HG03060 (cell line): ENCODE results near the gene FARS2.

Experiments used
- ATAC-seq: cut with Tn5 transposase; IDR thresholded peaks from one replicate; pipeline ENCODE4 v1.9.1; 2021; ENCODE audit warnings: low read depth, moderate number of reproducible peaks; ENCODE audit not compliant: unreplicated experiment

The FARS2 gene

DNA sequence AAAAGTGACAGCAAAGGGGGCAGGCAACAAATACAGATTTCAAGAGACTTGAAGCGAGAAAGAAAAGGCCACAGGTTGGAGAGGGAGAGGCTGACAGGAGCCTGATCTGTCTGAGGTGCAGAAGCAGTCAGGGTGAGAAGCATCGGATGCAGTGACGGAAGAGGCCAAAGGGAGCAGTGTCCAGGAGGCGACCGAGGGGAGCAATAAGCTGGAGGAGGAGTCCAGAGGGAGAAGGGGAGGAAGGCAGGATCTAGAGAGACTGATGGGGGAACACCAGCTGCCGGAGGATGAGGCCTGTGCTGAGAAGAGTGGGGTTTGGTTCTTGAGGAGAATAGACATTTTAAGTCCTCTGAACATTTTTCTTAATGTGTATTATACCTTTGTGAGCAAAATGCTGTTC, 23.8 kb downstream of the FARS2 start:
- no peak for ATAC-seq

DNA sequence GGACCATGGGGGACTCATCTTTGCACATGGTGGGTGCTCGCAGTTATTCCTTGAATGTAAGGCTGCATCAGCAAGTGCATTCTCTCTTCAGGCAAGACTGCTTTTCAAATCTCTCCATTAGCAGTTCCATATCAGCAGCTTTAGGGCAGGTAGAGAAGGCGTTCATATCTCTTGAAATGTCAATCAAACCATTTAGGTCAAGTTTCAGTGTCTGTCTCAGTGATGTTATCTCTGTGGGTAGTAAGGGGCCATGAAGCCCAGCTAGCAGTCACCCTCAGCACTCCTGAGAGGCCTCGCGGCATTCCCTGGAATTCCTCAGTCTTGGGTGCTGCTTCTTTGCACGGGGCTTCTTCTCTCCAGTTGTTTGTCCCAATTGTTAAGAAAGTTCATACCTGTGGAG, 24.2 kb downstream of the FARS2 start:
- ATAC-seq, result no peak

DNA sequence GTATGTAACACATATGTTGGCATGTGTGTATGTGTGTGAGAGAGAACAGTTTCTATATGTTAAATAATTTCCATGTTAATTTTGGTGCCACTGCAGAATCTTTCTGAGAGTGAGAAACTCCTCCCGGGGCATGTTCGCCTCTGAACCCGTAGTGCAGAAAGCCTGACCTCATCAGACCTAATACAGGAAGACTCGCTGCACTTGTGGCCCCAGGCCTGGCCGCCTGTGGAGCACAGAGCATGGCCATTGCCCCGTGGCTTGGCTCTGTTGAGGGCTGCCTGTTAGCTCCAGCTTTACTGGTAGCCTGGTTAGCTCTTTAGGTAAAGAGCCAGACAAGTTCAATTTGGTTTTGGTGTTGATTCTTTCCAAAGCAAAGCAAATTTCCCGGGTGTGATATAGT, 25.5 kb downstream of the FARS2 start:
- ATAC-seq, result no peak

DNA sequence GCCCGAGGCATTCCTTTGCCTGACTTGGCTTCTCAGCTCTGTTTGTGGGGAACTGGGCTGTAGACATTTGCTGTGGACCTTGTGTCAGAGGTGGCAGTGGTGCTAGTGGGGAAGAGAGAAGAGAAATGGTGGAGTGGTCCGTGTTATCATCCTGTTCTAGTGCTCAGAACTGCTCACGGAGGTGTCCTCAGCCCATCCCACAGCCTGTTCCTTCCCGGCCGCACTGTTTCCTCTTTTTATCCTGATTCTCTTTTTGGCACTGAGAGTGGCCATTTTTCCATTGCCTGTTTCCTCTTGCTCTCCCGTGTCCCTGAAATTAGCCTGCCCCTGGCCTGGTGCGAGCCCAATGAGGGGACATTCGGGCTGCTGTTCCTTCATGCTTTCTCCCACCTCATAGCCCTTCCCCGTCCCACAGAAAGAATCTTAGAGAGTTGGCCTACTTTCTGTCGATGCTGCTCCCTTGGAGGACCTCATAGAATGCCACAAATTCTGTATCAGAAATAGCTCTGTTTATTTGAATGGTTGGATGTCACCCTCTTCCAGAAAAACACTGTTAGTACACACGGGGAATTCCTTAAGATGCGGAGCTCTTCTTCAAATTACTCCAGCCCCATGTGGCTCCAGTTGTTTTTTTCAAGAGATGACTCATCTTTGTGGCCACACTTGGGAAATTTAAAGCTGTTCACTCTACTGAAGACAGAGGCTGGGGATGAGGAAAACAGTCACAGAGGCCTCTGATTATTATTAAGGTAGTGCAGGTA, 26.1 kb downstream of the FARS2 start:
- ATAC-seq, result no peak

DNA sequence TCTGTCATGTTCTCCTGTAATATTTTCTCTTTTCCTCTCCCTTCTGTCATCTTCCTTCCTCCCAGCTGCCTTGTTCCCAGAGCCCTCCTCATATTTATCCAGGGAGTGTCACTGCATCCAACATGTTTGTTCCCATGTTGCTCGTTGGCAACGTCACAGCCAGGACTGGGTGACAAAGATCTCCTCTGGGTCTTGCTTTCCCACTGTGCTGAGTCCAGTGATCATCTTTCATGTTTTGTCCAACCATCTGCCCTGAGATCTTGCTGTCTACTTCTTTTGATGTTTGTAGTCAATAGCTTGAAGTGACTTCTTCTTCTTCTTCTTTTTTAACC, 26.6 kb downstream of the FARS2 start:
- no peak for ATAC-seq

DNA sequence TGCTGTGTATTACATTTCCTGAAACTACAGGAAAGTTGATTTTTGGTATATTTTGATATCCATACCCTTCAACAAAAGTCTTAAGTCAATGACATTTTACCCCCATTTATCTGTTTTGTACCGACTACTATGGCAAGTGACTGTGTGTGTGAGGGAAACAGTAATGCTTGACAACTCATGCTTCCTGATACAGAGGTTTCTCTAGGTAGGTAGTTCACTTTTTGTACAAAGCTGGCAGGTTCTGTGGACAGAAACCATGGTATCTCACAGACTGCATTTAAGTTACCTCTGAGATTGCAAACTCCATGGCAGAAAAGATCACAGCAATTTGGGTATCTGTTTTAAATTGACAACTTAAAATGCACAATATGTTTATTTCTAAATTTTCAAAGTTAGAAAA, 28.8 kb downstream of the FARS2 start:
- ATAC-seq, result no peak

DNA sequence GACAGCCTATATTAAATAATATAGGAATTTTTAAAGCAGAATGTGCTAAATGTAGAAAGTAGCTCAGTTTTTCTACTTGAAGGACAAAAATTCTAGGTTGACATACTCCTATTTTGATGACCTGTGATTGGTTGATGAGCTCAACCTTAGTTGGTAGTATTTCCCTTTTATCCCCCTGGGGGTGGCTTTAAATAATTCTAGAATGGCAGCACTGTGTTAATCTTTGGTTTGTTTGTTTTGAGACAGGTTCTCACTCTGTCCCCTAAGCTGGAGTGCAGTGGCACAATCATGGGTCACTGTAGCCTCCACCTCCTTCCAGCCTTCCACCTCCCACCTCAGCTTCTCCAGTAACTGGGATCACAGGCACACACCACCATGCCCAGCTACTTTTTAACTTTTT, 29.2 kb downstream of the FARS2 start:
- no peak for ATAC-seq

DNA sequence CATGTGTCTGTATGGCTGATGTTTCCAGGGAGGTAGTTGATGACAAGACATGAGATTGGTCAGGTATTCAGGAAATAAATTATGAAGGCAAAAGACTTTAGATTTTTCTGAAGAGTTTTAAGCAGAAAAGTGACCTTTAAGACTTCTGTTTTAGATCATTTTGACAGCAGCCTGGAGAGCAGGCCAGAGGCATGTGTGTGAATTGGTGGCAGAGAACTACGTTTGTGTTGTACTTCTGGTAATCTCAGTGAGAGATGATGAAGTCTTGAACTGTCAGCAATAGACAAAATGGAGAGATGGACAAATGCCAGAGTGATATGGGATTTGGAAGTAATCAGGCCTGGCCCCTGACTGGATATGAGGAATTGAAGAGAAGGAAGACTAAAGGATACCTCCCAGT, 30.8 kb downstream of the FARS2 start:
- ATAC-seq, result no peak

DNA sequence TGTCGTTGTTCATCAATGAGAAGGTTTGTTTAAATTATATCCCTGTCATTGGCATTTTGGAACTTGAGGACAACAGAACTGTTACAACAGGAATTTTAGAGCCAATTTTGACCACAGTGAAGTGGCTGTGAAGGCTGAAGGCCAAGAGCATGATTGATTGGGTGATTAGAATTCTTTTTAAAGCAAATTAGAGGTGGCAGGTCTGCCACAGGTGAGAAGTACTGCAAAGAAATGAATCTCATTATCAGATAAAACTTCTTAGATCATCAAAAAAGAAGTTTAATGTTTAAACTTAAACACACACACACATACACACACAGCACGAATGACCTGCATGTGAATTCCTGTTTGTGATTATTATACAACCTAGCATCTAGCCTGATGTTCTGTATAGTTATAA, 32.4 kb downstream of the FARS2 start:
- ATAC-seq, result no peak

DNA sequence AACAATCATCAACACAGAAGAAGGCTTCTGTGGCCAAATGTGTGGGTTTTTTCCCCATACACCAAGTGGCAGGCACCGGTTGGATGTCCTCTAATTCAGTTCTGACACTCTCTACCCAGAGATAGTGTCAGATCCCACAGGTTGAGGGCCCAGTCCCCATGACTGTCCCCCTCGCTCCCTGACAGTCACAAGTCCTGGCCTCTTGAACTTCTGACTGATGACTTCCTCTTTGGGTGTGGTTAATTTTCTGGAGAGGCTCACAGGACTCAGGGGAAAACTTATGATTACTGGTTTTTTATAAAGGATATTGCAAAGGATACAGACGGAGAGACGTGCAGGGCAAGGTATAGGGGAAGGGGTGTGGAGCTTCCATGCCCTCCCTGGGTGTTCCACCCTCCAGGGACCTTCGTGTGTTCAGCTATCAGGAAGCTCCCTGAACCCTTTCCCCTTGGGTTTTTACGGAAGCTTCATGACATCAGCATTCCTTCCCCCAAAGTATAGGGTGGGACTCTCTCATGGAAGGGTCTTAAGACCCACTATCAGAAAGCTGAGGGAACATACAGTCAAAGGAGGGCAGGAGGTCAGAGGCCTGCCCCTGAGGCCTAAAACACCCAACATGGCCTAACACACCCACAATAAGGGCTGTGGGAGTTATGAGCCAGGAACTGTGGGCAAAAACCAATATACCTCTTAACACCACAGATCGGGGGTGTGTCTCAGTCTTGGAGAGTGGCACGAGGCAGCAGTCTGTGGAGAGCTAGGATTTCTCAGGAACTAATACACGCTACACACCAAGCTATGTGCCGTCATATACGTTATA, 33.3 kb downstream of the FARS2 start:
- ATAC-seq, result no peak

DNA sequence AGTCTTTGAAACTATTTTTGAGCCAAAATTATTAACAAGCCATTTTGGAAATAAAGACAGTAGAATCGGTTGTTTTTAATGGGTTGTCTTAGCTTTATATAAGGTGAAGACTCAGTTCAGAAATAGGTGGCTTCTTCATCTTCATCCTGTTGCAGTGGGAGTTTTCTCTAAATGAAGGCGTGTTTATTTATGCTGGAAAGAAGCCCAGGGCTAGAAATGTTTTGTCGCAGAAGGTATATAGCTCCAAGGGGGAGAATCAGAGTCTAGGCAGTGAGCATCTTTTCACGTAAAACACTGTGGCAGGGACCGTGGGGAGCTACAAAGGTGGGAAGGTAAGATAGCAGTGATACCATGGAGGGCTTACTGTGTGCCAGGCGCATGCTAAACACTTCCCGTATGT, 34.3 kb downstream of the FARS2 start:
- no peak for ATAC-seq

DNA sequence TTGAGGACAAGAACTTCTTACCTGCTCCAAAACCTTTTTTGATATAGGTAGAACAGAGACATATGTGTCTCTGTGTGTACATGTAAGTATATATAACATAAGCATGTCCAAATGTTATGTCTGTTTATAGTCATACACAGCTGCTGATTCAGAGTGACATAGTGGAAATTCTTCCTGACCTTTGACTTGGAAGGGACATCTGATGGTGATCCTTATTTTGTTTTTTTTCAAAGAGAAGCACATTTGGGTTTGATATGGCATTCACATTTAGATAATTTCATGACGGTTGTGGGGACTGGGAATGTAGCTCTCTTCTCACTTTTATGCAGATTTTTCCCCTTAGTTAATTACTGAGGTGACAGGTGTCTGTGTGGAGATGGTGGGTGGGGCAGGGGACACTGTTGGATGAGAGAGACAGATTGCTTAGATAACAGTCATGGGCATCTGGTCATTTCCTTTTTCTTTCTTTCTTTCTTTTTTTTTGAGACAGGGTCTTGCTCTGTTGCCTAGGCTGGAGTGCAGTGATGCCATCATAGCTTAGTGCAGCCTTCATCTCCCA, 39.0 kb downstream of the FARS2 start:
- no peak for ATAC-seq

DNA sequence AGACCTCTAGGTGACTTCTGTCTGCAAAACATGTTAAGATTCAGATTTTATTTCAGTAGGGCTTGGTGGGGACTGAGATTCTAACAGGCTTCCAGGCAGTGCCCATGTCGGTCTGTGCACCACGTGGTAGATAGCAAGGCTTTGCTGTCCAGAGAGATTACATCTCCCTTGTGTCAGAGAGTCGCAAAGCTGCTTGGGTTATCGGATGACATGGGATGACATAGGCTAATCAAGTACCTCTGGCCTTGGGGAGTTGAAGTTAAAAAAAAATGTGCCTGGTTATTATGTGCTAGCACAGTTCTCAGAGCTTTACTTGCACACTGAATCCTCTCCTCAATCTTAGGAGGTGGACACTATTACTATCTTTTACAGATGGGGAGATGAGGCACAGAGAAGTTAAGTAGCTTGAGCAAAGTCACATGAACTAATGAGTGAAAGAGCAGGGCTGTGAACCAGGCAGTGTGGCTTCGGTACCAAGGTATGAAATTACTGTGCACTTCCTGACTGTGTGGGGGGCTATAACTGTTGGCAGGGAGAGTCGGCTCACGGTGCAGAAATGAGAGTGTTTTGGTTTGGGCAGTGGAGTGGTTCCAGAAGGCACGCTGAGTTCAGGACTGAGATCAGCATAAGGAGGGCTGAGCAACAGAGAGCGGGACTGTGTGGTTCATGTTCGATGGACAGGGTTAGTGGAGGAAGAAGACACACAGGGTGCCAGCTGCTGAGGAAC, 41.1 kb downstream of the FARS2 start:
- peak; percentile 60 for ATAC-seq

DNA sequence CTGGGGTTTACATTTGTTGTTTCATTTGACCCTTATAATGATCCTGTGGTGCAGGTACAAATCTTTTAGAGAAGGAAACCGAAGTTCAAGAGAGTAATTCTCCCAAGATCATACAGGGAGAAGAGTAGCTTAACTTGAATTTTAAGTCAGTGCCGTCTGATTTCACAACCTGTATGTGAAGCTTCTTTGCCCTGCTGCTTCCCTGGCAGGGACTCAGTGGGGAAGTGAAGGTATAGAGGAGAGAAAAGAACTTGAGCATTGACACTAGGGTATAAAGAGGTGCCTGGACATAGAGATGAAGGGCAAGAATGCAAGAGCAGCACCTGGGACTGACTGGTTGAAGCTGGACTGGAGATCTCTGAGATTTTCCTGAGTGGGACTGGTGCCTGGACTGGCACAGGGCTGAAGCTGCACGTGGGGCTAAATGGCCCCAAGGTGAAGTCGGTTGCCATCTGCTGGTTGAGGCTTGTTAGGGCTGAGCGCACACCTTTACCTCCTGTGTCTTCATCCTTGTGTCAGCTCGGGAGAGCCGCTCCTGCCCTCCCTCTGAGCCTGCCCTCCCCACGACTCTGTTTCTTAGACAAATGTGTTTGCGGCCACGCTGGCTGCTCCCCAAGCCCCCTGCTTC, 41.8 kb downstream of the FARS2 start:
- ATAC-seq, result no peak

DNA sequence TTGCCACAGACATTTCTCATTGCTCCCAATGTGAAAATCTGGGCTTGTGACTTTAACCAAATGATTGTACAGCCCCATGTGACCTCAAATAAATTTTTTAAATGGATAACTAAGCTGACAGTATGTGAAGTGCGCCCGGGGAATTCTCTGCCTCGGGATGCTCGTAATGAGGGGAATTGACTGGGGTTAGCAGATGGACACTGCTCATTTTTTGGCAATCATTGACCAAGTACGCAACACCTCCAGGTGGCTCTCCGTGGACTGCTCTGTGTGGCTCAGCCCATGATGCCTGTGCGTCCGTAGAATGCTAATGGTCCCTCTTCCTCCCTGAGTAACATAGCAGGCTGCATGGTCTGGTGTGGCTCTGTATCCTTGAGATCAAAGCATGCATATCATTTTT, 42.4 kb downstream of the FARS2 start:
- ATAC-seq, result no peak

DNA sequence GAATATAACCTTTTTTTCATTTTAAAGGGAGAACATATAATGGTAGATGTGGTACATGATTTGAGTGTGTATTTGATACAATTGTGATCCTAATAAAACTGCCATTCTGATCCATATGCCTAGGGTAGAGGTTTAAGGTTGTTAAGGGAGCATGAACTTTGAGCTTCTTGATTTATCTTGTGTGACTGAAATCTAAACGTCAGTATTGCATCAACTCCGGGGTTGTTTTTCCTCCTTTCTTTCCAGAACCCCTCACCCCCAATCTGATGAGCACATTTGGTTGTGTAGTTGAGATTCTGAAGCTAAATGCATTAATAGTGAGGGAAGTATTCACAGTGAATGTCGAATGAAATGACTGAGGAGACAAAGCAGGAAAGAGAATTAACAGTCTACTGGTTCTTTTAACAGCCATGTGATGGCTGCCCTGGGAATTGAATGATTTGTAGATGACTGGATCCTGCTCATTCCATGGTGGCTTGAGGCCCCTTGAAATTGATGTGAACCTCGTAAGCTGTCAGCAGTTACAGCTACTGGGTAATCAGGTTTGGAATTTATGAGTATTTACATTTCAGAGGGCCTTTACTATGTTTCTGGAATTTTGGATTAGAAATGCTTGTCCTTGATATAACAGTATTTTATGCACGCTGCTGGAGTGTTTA, 44.8 kb downstream of the FARS2 start:
- ATAC-seq, result no peak

DNA sequence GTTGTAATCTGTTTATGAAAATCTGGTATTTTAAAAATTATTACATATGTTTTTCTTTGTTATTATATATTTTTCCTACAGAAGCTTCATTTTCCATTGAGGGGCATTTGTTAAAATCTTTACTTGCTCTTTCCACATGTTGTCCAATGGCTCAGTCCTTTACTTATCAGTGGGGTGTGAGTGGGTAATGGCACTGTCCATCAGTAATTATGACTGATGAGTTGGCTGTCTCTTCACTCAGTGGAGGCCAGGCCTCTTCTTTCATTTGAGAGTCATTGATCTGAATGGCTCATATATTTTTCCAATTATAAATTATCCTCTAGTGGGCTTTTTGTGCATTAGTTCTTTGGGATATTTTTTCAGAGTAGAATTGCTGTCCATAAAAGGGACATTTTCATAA, 45.7 kb downstream of the FARS2 start:
- no peak for ATAC-seq

DNA sequence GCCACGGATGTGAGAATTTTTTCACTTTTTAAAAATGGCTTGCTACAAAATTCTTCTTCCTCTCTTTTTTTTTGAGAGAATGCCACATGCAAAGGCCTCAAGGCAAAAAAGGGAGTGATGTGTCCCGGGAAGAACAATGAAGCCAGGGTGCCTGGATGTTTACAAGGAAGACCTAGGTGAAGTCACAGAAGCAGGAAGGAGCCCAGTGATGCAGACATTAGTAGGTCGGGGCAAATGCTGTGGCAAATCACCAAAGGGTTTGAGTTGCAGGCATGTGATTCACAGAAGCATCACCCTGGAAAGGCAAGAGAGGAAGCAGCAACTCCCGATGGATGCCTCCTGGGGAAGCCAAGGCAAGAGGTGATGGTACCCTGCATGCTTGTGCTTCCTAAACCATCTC, 46.8 kb downstream of the FARS2 start:
- no peak for ATAC-seq

DNA sequence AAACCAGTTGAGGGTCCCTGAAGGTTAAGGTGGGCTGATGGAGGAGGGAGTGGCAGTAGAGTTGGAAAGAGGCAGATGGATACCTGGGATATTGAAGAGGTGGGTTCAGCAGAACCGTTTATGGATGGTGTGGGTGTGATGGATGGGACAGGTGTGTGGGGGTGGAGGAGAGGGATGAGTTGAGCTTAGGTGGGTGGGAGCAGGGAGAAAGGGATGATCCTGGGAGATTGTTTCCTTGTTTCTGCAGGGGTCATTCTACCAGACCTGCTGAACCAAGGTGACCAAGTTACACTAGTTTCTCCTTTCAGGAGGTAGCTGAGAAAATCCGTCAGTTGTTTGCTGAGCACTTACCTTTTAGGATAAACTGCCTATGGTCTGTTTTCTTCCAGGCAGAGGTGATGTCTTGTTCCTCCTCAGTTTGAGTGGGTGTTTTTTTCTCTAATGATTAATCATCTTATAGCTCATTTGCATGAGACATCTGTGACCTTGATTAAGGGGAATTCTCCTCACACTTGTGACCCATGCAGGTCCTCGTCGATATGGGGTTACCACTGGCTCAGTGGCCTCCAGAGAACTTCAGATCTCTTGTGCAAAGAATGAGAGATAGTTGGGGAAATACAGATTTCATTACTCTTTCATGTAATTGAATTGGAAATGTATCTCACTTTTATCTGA, 53.0 kb downstream of the FARS2 start:
- ATAC-seq, result no peak

DNA sequence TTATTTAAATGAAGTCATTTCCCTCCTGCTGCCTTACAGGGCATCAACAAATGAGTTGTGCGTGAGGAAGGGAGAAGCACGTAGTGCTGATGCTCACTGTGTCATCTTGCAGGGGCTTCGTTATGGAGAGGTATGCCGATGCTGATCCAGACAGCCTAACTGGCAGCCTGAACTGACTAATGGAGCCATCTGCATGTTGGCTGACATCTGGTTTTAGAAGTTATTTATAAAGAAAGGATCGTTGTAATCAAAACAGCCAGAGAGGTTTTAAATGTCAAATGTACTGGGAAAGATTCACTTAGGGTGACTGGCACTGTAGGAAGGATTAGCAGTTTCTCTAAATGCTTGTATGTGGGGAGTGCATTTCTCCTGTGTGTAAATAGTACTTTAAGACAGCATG, 54.6 kb downstream of the FARS2 start:
- no peak for ATAC-seq
